HG03342 (cell line): ENCODE measurements around the gene RAI1.

Experiments
- ATAC-seq: cut with Tn5 transposase; IDR thresholded peaks from one replicate; pipeline ENCODE4 v1.9.1; 2021; ENCODE audit warnings: mild to moderate bottlenecking, moderate library complexity; ENCODE audit not compliant: unreplicated experiment

RAI1 gene

GRCh38 chr17:17728550-17729251 is 47.4 kb downstream of the RAI1 start:
- ATAC-seq, result no peak

DNA sequence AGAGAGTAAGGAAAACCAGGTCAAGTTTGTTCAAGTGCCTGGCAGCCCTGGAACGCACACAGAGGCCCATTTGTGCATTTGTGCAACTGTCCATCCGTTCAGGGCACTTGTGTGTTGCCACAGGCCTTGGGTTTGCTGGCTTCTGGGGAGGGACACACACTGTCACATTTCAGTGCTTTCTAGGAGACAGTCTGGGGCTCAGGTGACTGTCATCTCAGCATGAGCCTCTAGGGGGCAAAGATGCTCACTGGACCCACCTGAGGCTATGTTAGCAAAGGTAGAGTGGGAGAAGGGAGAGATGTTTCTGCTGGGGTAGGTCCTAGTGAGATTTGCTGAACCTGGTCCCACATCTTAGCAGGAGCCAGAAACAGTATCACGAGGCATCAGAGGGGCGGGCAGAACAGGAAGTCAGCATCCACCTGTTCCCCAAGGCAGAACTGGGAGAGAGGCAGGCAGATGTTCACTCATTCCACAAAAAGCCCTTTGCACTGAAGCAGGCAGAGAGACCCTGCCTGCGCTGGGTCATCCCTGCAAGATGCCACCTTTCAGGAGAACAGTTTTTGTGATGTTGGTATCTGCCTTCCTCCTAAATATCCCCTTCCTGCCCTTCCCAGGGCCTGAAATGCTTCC is 48.5 kb downstream of the RAI1 start:
- ATAC-seq, result peak; percentile 44

DNA sequence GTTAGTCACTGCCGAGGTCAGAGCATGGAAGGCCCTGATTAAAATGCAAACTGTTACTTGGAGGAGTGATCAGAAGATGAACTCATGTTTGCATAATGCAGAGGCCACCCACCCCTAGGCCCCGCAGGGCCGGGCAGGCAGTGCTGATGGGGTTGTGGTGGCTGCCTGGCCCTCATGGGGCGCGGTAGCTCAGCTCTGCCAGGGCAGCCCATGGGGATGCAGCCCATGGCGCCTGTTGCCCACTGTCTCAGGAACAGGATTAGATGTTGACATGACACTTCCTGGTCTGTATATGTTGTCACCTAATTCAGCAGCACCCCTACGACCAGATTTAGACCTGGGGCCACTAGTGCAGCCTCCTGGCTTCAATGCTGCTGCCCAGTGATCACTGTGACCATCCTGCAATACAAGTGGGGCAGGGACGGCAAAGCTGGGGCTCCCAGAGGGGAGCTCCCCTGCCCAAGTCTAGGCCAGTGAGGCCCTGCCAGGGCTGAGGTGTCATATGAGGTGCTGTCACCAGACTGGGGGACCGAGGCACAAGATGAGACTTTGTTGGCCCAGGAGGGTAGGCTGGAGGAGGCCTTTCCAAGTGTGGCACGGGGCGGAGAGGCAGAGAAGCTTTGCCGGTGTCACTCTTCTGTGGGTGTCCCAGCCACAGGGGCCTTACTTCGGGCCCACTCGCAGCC is 49.1 kb downstream of the RAI1 start:
- no peak for ATAC-seq

- ATAC-seq, result no peak
Measured at GRCh38 chr17:17732444-17732843, 51.2 kb downstream of the RAI1 start.

- no peak for ATAC-seq
Measured at GRCh38 chr17:17732892-17733670, 51.8 kb downstream of the RAI1 start.

GRCh38 chr17:17736205-17737183 is 55.2 kb downstream of the RAI1 start:
- ATAC-seq, result no peak

DNA sequence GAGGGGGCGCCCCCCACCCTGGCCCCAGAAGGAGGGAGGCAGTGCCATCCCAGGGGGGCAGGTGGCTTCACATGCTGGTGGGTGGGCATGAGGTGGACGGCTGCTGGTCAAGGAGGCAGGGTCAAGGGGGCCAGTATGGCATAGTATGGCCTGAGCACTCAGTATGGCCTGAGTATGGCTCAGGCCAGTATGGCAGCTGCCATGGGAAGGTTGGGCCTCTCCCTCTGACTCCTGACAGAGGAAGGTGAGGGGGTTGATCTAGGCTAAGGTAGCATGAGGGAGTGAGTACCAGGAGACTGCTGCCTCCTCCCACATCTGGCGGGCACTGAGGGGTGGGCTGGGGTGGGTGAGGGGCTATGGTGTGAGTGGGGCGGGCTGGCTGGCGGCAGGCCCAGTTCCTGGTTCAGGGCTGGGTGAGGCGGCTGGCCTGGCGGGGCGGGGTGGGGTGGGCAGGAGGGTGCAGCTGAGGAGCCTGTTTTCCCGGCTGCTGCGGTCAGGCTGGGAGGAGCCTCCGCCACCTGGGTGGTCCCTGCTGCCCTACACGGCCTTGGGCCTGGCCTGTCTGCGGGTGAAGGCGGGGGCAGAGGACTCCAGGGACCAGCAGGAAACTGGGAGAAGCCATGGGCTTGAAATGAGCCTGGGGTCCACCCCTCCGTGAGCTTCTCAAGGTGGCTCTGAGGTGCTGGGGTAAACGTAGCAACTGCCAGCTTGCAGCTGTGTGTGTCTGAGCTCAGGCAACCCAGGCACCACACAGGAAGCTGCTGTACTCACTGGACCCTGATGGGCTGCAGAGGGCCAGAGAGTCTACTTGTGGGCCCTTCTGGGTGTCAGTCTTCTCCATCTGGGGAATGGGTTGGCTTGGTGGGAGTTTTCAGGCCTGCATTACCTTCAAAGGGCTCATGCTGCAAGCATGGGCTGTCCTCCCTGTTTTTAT is 57.0 kb downstream of the RAI1 start:
- ATAC-seq, result no peak

DNA sequence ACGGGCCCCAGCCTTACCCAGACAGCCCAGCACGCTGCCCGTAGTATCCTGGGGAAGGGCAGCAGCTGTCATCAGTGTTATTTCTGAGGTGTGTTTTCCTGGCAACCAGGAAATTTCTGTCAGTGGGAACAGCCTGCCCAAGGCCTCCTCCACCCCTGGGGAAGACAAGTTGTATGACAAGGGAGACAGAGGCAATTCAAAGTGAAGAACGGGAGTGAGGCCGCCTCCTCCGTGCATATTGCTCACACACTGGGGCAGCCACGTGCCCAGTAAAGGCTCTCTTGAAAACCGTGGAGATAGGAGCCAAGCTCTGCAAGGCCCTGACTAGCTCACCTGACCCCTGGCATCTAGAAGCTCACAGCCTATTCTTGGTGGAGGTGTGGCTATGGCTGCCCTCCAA is 57.6 kb downstream of the RAI1 start:
- no peak for ATAC-seq

GRCh38 chr17:17739388-17740066 is 58.3 kb downstream of the RAI1 start:
- ATAC-seq, result no peak

- ATAC-seq, result no peak
Measured at GRCh38 chr17:17740615-17741348, 59.5 kb downstream of the RAI1 start.

- ATAC-seq, result no peak
Measured at GRCh38 chr17:17741349-17742023, 60.2 kb downstream of the RAI1 start.

GRCh38 chr17:17742133-17742621 is 60.9 kb downstream of the RAI1 start:
- no peak for ATAC-seq

GRCh38 chr17:17742688-17743390 is 61.6 kb downstream of the RAI1 start:
- ATAC-seq, result no peak

DNA sequence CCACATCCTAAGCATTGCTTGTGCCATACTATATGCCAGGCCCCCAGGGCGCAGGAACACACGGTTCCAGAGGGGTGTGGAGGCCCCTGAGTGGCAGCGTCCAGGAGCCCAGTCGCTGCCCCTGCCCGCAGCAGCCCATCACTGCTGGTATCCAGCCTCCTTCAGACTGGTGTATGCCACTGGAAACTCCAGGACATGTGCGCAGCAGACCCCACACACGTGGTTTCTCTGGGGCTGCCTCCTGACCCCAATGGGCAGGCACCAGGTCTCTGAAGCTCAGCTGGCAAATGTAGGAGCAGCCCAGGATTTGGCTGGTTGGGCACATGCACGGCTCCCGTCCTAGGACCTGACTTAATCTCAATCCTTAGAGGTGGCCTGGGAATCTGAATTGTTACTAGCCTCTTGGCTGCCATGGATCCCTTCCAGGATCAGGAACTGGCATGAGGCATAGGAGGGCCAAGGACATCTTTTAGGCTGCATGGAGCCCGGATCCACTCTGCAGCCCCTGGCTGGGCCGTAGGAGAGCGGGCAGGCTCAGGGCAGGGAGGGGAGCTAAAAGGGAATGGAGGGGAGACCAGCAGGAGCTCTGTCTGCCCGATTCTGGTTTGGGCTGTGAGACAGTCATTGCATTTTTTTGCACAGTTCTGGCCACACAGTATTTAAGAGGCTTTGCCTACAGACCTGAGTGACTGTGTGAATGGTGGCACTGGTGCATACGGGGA is 62.3 kb downstream of the RAI1 start:
- no peak for ATAC-seq

DNA sequence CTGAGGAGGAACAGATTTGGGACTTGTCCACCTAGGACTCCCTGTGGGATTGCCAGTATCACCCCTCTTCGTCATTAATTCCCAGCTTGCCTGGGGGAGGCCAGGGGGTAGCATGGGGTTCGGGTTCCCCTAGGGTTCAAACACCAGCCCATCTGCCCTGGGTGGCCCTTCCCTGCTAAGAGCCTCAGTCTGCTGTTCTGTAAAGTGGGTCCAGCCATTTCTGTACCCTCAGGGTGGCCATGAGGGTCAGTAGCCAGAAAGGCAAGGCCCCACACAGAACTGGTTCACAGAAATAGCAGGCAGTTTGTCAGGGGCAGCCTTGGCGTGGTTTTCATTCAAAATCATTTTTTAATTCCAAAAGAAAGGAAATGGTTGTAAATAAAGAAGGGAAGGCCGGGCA is 62.9 kb downstream of the RAI1 start:
- ATAC-seq, result no peak
